HepG2 (cell line): ENCODE results near the gene MARVELD3. TPM values are rescaled to one million over a fixed set of nuclear protein-coding genes. Genes with fewer than 3 reads are reported as not detected.

Experiments used
- BRF2 ChIP-seq: sonication (generic); formaldehyde crosslinking; IDR thresholded peaks from 2 replicates; pipeline ENCODE4 v1.8.1; 2022; ENCODE audit warnings: mild to moderate bottlenecking, missing genetic modification reagents
- CREBL2 ChIP-seq: sonication (generic); formaldehyde crosslinking; IDR thresholded peaks from 2 replicates; pipeline ENCODE4 v1.8.1; 2023; ENCODE audit warnings: missing genetic modification reagents, mild to moderate bottlenecking, borderline replicate concordance
- ERF ChIP-seq: IDR thresholded peaks from 2 replicates; pipeline ENCODE4 v1.6.1; 2018; ENCODE audit warnings: missing biosample characterization, missing genetic modification reagents
- FOXC1 ChIP-seq: sonication (generic); formaldehyde crosslinking; IDR thresholded peaks from 2 replicates; pipeline ENCODE4 v1.8.0; 2022; ENCODE audit warnings: mild to moderate bottlenecking, missing genetic modification reagents, borderline replicate concordance
- FOXP4 ChIP-seq: sonication (generic); formaldehyde crosslinking; IDR thresholded peaks from 2 replicates; pipeline ENCODE4 v1.4.0; 2020; ENCODE audit warnings: missing genetic modification reagents
- HNRNPLL ChIP-seq: fragments of 200-400 bp; formaldehyde crosslinking; IDR thresholded peaks from 2 replicates; pipeline ENCODE4 v1.6.1; 2017; ENCODE audit warnings: mild to moderate bottlenecking, low read depth, low read length; ENCODE audit not compliant: poor library complexity, severe bottlenecking
- MED1 ChIP-seq: sonication (generic); formaldehyde crosslinking; IDR thresholded peaks from 2 replicates; pipeline ENCODE4 v1.4.0; 2020; ENCODE audit warnings: missing genetic modification reagents
- MEIS1 ChIP-seq: sonication (generic); formaldehyde crosslinking; IDR thresholded peaks from 2 replicates; pipeline ENCODE4 v1.9.0; 2021; ENCODE audit warnings: mild to moderate bottlenecking, missing genetic modification reagents, moderate library complexity, borderline replicate concordance
- NCOA5 ChIP-seq: sonication (generic); formaldehyde crosslinking; IDR thresholded peaks from 2 replicates; pipeline ENCODE4 v1.4.0; 2020; ENCODE audit warnings: missing genetic modification reagents
- PRDM4 ChIP-seq: sonication (generic); formaldehyde crosslinking; IDR thresholded peaks from 2 replicates; pipeline ENCODE4 v1.9.0; 2021; ENCODE audit warnings: missing genetic modification reagents, borderline replicate concordance
- SP4 ChIP-seq: sonication (generic); formaldehyde crosslinking; IDR thresholded peaks from 2 replicates; pipeline ENCODE4 v1.8.1; 2023; ENCODE audit warnings: mild to moderate bottlenecking, missing genetic modification reagents
- STAT6 ChIP-seq: sonication (generic); formaldehyde crosslinking; IDR thresholded peaks from 2 replicates; pipeline ENCODE4 v1.4.0; 2020; ENCODE audit warnings: missing genetic modification reagents, mild to moderate bottlenecking, borderline replicate concordance
- TARDBP ChIP-seq: sonication (generic); formaldehyde crosslinking; IDR thresholded peaks from 2 replicates; pipeline ENCODE4 v1.8.0; 2022; ENCODE audit warnings: mild to moderate bottlenecking, missing genetic modification reagents
- TGIF2 ChIP-seq: IDR thresholded peaks from 2 replicates; pipeline ENCODE4 v1.6.1; 2016; ENCODE audit warnings: control low read depth, missing compliant biosample characterization
- TRIM24 ChIP-seq: sonication (generic); formaldehyde crosslinking; IDR thresholded peaks from 2 replicates; pipeline ENCODE4 v1.8.0; 2022; ENCODE audit warnings: mild to moderate bottlenecking, missing genetic modification reagents
- ZFP41 ChIP-seq: sonication (generic); formaldehyde crosslinking; IDR thresholded peaks from 2 replicates; pipeline ENCODE4 v1.4.0; 2020; ENCODE audit warnings: mild to moderate bottlenecking, missing genetic modification reagents, borderline replicate concordance
- ZNF33A ChIP-seq: sonication (generic); formaldehyde crosslinking; IDR thresholded peaks from 2 replicates; pipeline ENCODE4 v1.5.1; 2020; ENCODE audit warnings: missing genetic modification reagents, mild to moderate bottlenecking, moderate library complexity, borderline replicate concordance
- ZNF547 ChIP-seq: sonication (generic); formaldehyde crosslinking; IDR thresholded peaks from 2 replicates; pipeline ENCODE4 v1.5.1; 2020; ENCODE audit warnings: mild to moderate bottlenecking, missing genetic modification reagents
- ZZZ3 ChIP-seq: sonication (generic); formaldehyde crosslinking; IDR thresholded peaks from 2 replicates; pipeline ENCODE4 v1.4.0; 2020; ENCODE audit warnings: missing genetic modification reagents, mild to moderate bottlenecking, borderline replicate concordance
- polyA plus RNA-seq, 8 experiments: library from polyadenylated mRNA; depleted of rRNA in 3 of 8; stranded (reverse) in 7 of 8; unstranded in 1 of 8; fragments of >200 nt; fragmentation: Illumina TruSeq in 4 of 8; extraction: Trizol in 4 of 8; gene quantifications; 2 replicates each; pipeline versions ENCODE4 v1.2.1 to v1.2.3, GENCODE V29; 2011 to 2016; ENCODE audit warnings: low read depth in 4 of 8, missing spikeins in 1 of 8, mixed read lengths in 1 of 8; ENCODE audit not compliant: insufficient read depth in 1 of 8
- total RNA-seq, 5 experiments: library from RNA; depleted of rRNA; stranded (reverse); fragments of >200 nt; fragmentation: Illumina TruSeq; extraction: Trizol; gene quantifications; 2 replicates each; pipeline ENCODE4 v1.2.3, GENCODE V29; 2016; ENCODE audit warnings: low read depth in 1 of 5

MARVELD3 gene
- total and polyA plus RNA-seq, 2 of the 13 experiments (the other 11 are each of a cell fraction or from before 2014, with no cell fraction given), result 4.8 to 5.6 TPM

GRCh38 chr16:71600822-71601221 is 25.2 kb upstream of the MARVELD3 start (continued):
- no peak for TF ChIP-seq STAT6 (CRISPR knock-in tag)
- peak; percentile 66; the same call in 1 of the 2 replicates for TF ChIP-seq TGIF2
- 0 out of 2 replicates have a peak, but pooled peaks have one; percentile 56 for TF ChIP-seq MEIS1 (CRISPR knock-in tag)
- TF ChIP-seq PRDM4 (CRISPR knock-in tag), result no peak
- TF ChIP-seq ZZZ3 (CRISPR knock-in tag), result no peak
- no peak for TF ChIP-seq TRIM24 (CRISPR knock-in tag)
- TF ChIP-seq MED1 (CRISPR knock-in tag), result peak; percentile 52
- no peak for TF ChIP-seq BRF2 (CRISPR knock-in tag)
- TF ChIP-seq ERF (CRISPR knock-in tag), result peak; percentile 68; the same call in 1 of the 2 replicates
- TF ChIP-seq HNRNPLL, result no peak
- TF ChIP-seq ZNF33A (CRISPR knock-in tag), result no peak
- TF ChIP-seq FOXC1 (CRISPR knock-in tag), result no peak
- TF ChIP-seq NCOA5 (CRISPR knock-in tag), result no peak
- TF ChIP-seq SP4 (CRISPR knock-in tag), result peak; percentile 68; the same call in 1 of the 2 replicates
- peak; percentile 29; the same call in 1 of the 2 replicates for TF ChIP-seq ZNF547
- TF ChIP-seq FOXP4 (CRISPR knock-in tag), result peak; percentile 27; the same call in 1 of the 2 replicates
- TF ChIP-seq TARDBP (CRISPR knock-in tag), result 0 out of 2 replicates have a peak, but pooled peaks have one; percentile 40
- TF ChIP-seq ZFP41 (CRISPR knock-in tag), result no peak
- TF ChIP-seq CREBL2 (CRISPR knock-in tag), result no peak
